GM06990 (cell line): ENCODE data around the gene GRID1.

ENCODE experiments used
- DNase-seq: peaks from one replicate; pipeline ENCODE4 v3.0.0-alpha.2; 2011; ENCODE audit not compliant: insufficient read length; ENCODE audit errors: extremely low read depth
- H3K27me3 ChIP-seq: replicated peaks from 2 replicates; pipeline ENCODE4 v1.6.0; 2011; ENCODE audit warnings: low read length; ENCODE audit not compliant: control insufficient read depth, insufficient read depth
- H3K36me3 ChIP-seq: 2 replicates; pipeline ENCODE4 v1.5.1; 2011; ENCODE audit warnings: low read length; ENCODE audit not compliant: control insufficient read depth, insufficient read depth
- H3K4me3 ChIP-seq: replicated peaks from 2 replicates; pipeline ENCODE4 v1.5.1; 2011; ENCODE audit warnings: low read depth, mild to moderate bottlenecking, control low read depth, low read length
- CTCF ChIP-seq: IDR thresholded peaks from 2 replicates; pipeline ENCODE4 v1.5.1; 2011; ENCODE audit warnings: low read length, control low read depth, mild to moderate bottlenecking, inconsistent platforms; ENCODE audit not compliant: insufficient read depth, poor library complexity, severe bottlenecking

GRID1 gene

GRCh38 chr10:86366902-86367151 is 232 bp upstream of the GRID1 start:
- no peak for DNase-seq
- H3K27me3 ChIP-seq, result peaks cover 10% of the 10 kb centered on the region
- no peak for TF ChIP-seq CTCF

GRCh38 chr10:86365346-86366032 is 1.1 kb downstream of the GRID1 start:
- Histone ChIP-seq H3K36me3 (no peaks in the 10 kb centered on the region), H3K27me3 (peaks cover 10% of the 10 kb centered on the region), H3K4me3 (no peak overlapping the region)
- no peak for TF ChIP-seq CTCF
- no peak for DNase-seq

More at GRCh38 chr10:86366902-86367151, 232 bp upstream of the GRID1 start:
- no peak overlapping the region for H3K4me3 ChIP-seq
- no peaks in the 10 kb centered on the region for H3K36me3 ChIP-seq

- Histone ChIP-seq H3K4me3 (no peak overlapping the region), H3K27me3 (peaks cover 10% of the 10 kb centered on the region), H3K36me3 (no peaks in the 10 kb centered on the region)
- DNase-seq, result no peak
- TF ChIP-seq CTCF, result no peak
These were observed 1.9 kb downstream of the GRID1 start for GRCh38 chr10:86364491-86365345.

GRCh38 chr10:86363833-86364490 is 2.6 kb downstream of the GRID1 start:
- TF ChIP-seq CTCF, result no peak
- H3K27me3 ChIP-seq, result peaks cover 10% of the 10 kb centered on the region
- no peaks in the 10 kb centered on the region for H3K36me3 ChIP-seq
- no peak overlapping the region for H3K4me3 ChIP-seq
- DNase-seq, result no peak

- H3K27me3 ChIP-seq, result peaks cover 10% of the 10 kb centered on the region
- no peak for DNase-seq
These were observed 3.3 kb downstream of the GRID1 start for GRCh38 chr10:86363184-86363832.

More at GRCh38 chr10:86363184-86363832, 3.3 kb downstream of the GRID1 start:
- Histone ChIP-seq H3K36me3 (no peaks in the 10 kb centered on the region), H3K4me3 (no peak overlapping the region)
- peak; percentile 34 for TF ChIP-seq CTCF
